Panc1 (cell line): ENCODE data around the gene MAGEB3. TPM values are rescaled to one million over a fixed set of nuclear protein-coding genes. Genes with fewer than 3 reads are reported as not detected.

Experiments used
- ATAC-seq: fragments of 200-7000 bp; cut with Tn5 transposase; 2 replicates; pipeline ENCODE4 v1.9.1; 2020; ENCODE audit warnings: mild to moderate bottlenecking, moderate library complexity
- BruUV-seq: library from RNA; stranded (reverse); fragments of 400-500 nt; replicated peaks from 2 replicates; lab custom pipeline; 2021; lab: Mats Ljungman, UMichigan
- CTCF ChIA-PET: fragments of 300-600 bp; sonication (Branson Sonifier 250); formaldehyde crosslinking; loops from one replicate; lab custom pipeline; 2022; ENCODE audit warnings: antibody characterized with exemption; lab: Charles Lee
- POLR2A ChIA-PET: fragments of 300-600 bp; sonication (Branson Sonifier 250); formaldehyde crosslinking; loops from one replicate; lab custom pipeline; 2022; ENCODE audit warnings: antibody characterized with exemption; lab: Charles Lee
- DNase-seq: peaks from one replicate; pipeline ENCODE4 v3.0.0-alpha.2; 2010; ENCODE audit warnings: low read depth, low spot score
- H3K27ac ChIP-seq: 2 replicates; pipeline ENCODE4 v1.5.1; 2011; ENCODE audit warnings: mild to moderate bottlenecking, low read length, inconsistent platforms
- H3K27me3 ChIP-seq: fragments of 200-500 bp; sonication (Bioruptor generic); 2 replicates; pipeline ENCODE4 v1.6.0; 2014; ENCODE audit warnings: low read length, inconsistent platforms; ENCODE audit not compliant: control insufficient read depth, insufficient read depth
- H3K36me3 ChIP-seq: fragments of 200-500 bp; sonication (Bioruptor generic); 2 replicates; pipeline ENCODE4 v1.5.1; 2014; ENCODE audit warnings: inconsistent platforms, mild to moderate bottlenecking, low read length, moderate library complexity; ENCODE audit not compliant: control insufficient read depth, insufficient read depth
- H3K4me1 ChIP-seq: 2 replicates; pipeline ENCODE4 v1.5.1; 2011; ENCODE audit warnings: inconsistent platforms, mild to moderate bottlenecking, low read length, moderate library complexity; ENCODE audit not compliant: control insufficient read depth, insufficient read depth
- H3K4me3 ChIP-seq, 2 experiments: 2 replicates each; pipeline ENCODE4 v1.5.1; 2011 to 2012; ENCODE audit warnings: low read depth in 2 of 2, low read length in 2 of 2, mild to moderate bottlenecking in 2 of 2, inconsistent platforms in 1 of 2, moderate library complexity in 1 of 2
- H3K9me3 ChIP-seq: fragments of 200-500 bp; sonication (Bioruptor generic); 2 replicates; pipeline ENCODE4 v1.5.1; 2014; ENCODE audit warnings: low read depth, mild to moderate bottlenecking, inconsistent platforms, low read length, moderate library complexity; ENCODE audit not compliant: control insufficient read depth, insufficient read depth
- POLR2AphosphoS5 ChIP-seq: IDR thresholded peaks from 2 replicates; pipeline ENCODE4 v1.6.1; 2012; ENCODE audit warnings: mild to moderate bottlenecking, low read depth, low read length, moderate library complexity
- SIN3A ChIP-seq: IDR thresholded peaks from 2 replicates; pipeline ENCODE4 v1.6.1; 2012; ENCODE audit warnings: low read depth, mild to moderate bottlenecking, low read length, moderate library complexity, borderline replicate concordance; ENCODE audit not compliant: insufficient read depth
- TCF7L2 ChIP-seq: IDR thresholded peaks from 2 replicates; pipeline ENCODE4 v1.6.1; 2011; ENCODE audit warnings: mild to moderate bottlenecking, low read depth, low read length, inconsistent platforms
- in situ Hi-C: cut with HindIII; loops from 2 replicates; pipeline ENCODE4 v1.10.0; 2016; ENCODE audit warnings: low sequenced_read_pairs, low pct_unique_long_range_greater_than_20kb
- intact Hi-C: fragments of 100-400 bp; cut with micrococcal nuclease; formaldehyde crosslinking; loops from one replicate; pipeline ENCODE4 v1.10.0; 2022; ENCODE audit not compliant: unreplicated experiment
- total RNA-seq: library from RNA; stranded (reverse); gene quantifications from one replicate; pipeline ENCODE4 v1.2.1, GENCODE V29; 2021; ENCODE audit not compliant: unreplicated experiment
- TF ChIP-seq, protein P1 (sequence below), 2 experiments: IDR thresholded peaks; 2 replicates each; pipeline ENCODE4 v1.6.1; 2011 to 2012; ENCODE audit warnings: low read depth in 2 of 2, control low read depth in 1 of 2, low read length in 1 of 2, mild to moderate bottlenecking in 1 of 2, moderate library complexity in 1 of 2; ENCODE audit not compliant: insufficient read depth in 1 of 2
- TF ChIP-seq, protein P2 (sequence below): fragments of 450-650 bp; IDR thresholded peaks from 2 replicates; pipeline ENCODE4 v1.5.1; 2017; ENCODE audit warnings: mild to moderate bottlenecking

The MAGEB3 gene
- total RNA-seq, 1 experiment from 2014 or later, result not detected

DNA sequence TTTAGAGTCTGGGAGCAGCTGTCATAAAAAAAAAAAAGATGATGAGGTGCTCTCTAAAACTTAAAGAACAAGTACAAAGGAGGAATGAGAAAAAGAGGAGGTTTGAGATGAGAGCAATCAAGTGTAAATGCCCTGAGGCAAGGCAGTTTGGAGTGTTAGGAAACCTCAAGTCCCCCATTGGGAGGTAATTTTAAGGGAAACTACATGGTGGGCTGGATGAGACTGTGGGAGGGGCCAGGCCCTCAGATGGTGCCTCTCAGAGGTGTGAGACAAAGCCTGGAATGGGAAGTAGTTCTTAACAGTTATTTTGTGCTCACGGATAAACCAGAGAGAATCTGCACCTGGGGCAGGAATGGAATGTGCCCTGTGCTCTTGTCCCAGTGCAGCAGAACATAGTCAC, 1.9 kb upstream of the MAGEB3 start:
- Histone ChIP-seq H3K4me3 (no peak overlapping the region), H3K36me3 (no peaks in the 10 kb centered on the region), H3K9me3 (no peaks in the 10 kb centered on the region), H3K4me1 (no peaks in the 10 kb centered on the region), H3K27me3 (no peaks in the 10 kb centered on the region), H3K27ac (no peak overlapping the region)
- ChIA-PET POLR2A (no interaction called here), CTCF (no interaction called here)
- DNase-seq, result no peak
- TF ChIP-seq SIN3A, result no peak
- no TSS peak for BruUV-seq
- in situ Hi-C loops (no loop called here), intact Hi-C loops (no loop called here)
- no peak for ATAC-seq

DNA sequence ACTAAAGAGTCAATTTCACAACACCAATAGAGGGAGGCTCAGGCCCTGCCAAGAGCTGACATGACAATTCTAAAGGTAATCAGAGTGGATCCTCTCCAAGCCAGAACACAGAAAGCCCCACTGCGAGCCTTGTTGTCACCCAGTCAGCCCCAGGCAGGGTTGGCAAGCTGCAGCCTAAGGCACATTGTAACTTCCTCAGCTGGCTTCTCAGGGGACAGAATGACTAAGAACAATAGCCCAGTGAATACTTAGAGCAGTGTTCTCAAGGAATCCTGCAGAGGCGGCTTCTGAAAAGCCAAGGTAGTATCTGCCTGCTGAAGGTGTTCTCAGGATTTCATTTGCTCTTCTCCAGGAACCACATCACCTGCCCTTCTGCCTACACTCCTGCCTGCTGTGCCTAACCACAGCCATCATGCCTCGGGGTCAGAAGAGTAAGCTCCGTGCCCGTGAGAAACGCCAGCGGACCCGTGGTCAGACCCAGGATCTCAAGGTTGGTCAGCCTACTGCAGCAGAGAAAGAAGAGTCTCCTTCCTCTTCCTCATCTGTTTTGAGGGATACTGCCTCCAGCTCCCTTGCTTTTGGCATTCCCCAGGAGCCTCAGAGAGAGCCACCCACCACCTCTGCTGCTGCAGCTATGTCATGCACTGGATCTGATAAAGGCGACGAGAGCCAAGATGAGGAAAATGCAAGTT, 11.4 kb downstream of the MAGEB3 start, which contains the start of gene MAGEB4:
Gene MAGEB4, plus strand, starts transcription at position 277 of the 692 bp plus-strand sequence. Its CDS starts 136 bp downstream, at position 413.
- no peak for ATAC-seq
- no peak for DNase-seq
- H3K4me3 ChIP-seq, result no peak within 1 kb of the TSS
- no peaks in the 10 kb centered on the region for H3K4me1 ChIP-seq
- no peaks in the 10 kb centered on the region for H3K27me3 ChIP-seq
- no peak within 1 kb of the TSS for H3K27ac ChIP-seq
- TF ChIP-seq, protein P1, sequence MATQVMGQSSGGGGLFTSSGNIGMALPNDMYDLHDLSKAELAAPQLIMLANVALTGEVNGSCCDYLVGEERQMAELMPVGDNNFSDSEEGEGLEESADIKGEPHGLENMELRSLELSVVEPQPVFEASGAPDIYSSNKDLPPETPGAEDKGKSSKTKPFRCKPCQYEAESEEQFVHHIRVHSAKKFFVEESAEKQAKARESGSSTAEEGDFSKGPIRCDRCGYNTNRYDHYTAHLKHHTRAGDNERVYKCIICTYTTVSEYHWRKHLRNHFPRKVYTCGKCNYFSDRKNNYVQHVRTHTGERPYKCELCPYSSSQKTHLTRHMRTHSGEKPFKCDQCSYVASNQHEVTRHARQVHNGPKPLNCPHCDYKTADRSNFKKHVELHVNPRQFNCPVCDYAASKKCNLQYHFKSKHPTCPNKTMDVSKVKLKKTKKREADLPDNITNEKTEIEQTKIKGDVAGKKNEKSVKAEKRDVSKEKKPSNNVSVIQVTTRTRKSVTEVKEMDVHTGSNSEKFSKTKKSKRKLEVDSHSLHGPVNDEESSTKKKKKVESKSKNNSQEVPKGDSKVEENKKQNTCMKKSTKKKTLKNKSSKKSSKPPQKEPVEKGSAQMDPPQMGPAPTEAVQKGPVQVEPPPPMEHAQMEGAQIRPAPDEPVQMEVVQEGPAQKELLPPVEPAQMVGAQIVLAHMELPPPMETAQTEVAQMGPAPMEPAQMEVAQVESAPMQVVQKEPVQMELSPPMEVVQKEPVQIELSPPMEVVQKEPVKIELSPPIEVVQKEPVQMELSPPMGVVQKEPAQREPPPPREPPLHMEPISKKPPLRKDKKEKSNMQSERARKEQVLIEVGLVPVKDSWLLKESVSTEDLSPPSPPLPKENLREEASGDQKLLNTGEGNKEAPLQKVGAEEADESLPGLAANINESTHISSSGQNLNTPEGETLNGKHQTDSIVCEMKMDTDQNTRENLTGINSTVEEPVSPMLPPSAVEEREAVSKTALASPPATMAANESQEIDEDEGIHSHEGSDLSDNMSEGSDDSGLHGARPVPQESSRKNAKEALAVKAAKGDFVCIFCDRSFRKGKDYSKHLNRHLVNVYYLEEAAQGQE (IDR thresholded peaks at IDR 0.05; ENCODE audit: insufficient read depth in 1 of 2, low read depth in 2 of 2, low read length in 1 of 2), result no peak
- no peak for TF ChIP-seq POLR2AphosphoS5
- intact Hi-C loops (no loop called here), in situ Hi-C loops (no loop called here)
- no TSS peak for BruUV-seq
- H3K36me3 ChIP-seq, result no peaks in the 10 kb centered on the region
- POLR2A ChIA-PET, result no interaction called here
- CTCF ChIA-PET, result no interaction called here
- H3K9me3 ChIP-seq, result no peaks in the 10 kb centered on the region

DNA sequence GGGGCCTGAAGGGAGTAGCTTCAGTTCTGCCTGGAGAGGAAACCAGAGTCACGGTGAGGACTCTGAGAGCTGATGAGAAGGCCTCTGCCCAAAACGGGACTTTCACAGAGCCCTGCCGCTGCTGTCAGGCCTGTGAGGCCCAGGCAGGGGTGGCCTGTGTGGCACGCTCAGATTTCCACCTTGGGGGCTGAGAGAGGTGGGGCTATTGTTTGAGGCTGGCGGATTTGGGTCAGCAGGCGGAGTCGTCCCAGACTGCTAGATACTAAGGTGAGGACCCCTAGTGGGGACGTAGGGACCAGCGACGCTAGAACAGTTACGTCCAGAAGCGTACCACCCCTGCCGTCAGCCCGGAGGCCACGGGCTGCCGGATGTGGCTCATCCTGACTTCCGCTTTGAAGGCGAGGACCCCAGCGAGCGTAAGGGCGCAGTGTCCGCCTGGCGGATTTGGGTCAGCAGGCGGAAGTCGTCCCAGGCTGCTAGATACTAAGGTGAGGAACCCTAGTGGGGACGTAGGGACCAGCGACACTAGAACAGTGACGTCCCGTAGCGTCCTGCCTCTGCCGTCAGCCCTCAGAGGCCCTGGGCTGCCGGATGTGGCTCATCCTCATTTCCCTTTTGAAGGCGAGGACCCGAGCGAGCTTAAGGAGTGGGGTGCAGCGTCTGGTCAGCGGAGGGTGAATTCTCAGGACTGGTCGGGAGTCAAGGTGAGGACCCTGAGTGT, 16.5 kb downstream of the MAGEB3 start, which contains the start of gene MAGEB1:
Gene MAGEB1, plus strand, starts transcription at position 378 of the 721 bp plus-strand sequence. CDS start 3,348 bp downstream, outside the sequence.
- ChIA-PET POLR2A (no interaction called here), CTCF (no interaction called here)
- no peaks in the 10 kb centered on the region for H3K36me3 ChIP-seq
- H3K27ac ChIP-seq, result no peak within 1 kb of the TSS
- no peaks in the 10 kb centered on the region for H3K27me3 ChIP-seq
- no peaks in the 10 kb centered on the region for H3K4me1 ChIP-seq
- ATAC-seq, result no peak
- BruUV-seq, result no TSS peak
- H3K4me3 ChIP-seq, result no peak within 1 kb of the TSS
- no peak for TF ChIP-seq TCF7L2
- TF ChIP-seq, protein P1 (IDR thresholded peaks at IDR 0.05; ENCODE audit: insufficient read depth in 1 of 2, low read depth in 2 of 2, low read length in 1 of 2), result no peak
- TF ChIP-seq POLR2AphosphoS5, result no peak
- TF ChIP-seq, protein P2, sequence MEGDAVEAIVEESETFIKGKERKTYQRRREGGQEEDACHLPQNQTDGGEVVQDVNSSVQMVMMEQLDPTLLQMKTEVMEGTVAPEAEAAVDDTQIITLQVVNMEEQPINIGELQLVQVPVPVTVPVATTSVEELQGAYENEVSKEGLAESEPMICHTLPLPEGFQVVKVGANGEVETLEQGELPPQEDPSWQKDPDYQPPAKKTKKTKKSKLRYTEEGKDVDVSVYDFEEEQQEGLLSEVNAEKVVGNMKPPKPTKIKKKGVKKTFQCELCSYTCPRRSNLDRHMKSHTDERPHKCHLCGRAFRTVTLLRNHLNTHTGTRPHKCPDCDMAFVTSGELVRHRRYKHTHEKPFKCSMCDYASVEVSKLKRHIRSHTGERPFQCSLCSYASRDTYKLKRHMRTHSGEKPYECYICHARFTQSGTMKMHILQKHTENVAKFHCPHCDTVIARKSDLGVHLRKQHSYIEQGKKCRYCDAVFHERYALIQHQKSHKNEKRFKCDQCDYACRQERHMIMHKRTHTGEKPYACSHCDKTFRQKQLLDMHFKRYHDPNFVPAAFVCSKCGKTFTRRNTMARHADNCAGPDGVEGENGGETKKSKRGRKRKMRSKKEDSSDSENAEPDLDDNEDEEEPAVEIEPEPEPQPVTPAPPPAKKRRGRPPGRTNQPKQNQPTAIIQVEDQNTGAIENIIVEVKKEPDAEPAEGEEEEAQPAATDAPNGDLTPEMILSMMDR, result no peak
- TF ChIP-seq SIN3A, result no peak
- no peak for DNase-seq
- intact Hi-C loops (no loop called here), in situ Hi-C loops (no loop called here)
- H3K9me3 ChIP-seq, result no peaks in the 10 kb centered on the region
